OCI-LY1 (cell line): ENCODE data around the gene SERINC5.

Experiments
- EZH2 ChIP-seq: fragments of 200-600 bp; sonication (generic), shearing (Covaris generic); IDR thresholded peaks from 2 replicates; pipeline ENCODE4 v1.8.0; 2017; ENCODE audit warnings: borderline replicate concordance, mixed run types, mild to moderate bottlenecking, antibody characterized with exemption, low read length, moderate library complexity, mixed read lengths
- TF ChIP-seq, protein P1 (sequence below): fragments of 200-600 bp; sonication (generic), shearing (Covaris generic); IDR thresholded peaks from 2 replicates; pipeline ENCODE4 v1.5.1; 2017; ENCODE audit warnings: mild to moderate bottlenecking, antibody characterized with exemption, low read length, moderate library complexity, mixed read lengths

DNA sequence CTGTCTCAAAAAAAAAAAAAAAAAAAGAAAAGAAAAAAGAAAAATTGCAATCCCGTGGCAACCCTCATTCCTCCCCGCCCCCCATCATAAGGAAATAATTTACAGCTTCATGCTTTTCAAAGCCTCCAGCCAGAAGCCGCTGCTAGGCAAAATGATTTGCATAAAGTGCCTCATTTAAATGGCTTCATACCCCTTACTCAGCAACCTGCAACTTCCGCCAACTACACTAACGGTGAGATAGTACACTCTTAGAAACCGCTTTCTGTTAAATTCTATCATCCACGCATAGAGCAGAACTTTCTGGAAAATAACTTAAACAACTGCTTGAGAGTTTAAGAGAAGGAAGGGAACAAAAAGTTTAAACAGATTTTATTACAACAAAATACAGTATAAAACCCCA is 17.8 kb downstream of the SERINC5 start:
- TF ChIP-seq, protein P1, sequence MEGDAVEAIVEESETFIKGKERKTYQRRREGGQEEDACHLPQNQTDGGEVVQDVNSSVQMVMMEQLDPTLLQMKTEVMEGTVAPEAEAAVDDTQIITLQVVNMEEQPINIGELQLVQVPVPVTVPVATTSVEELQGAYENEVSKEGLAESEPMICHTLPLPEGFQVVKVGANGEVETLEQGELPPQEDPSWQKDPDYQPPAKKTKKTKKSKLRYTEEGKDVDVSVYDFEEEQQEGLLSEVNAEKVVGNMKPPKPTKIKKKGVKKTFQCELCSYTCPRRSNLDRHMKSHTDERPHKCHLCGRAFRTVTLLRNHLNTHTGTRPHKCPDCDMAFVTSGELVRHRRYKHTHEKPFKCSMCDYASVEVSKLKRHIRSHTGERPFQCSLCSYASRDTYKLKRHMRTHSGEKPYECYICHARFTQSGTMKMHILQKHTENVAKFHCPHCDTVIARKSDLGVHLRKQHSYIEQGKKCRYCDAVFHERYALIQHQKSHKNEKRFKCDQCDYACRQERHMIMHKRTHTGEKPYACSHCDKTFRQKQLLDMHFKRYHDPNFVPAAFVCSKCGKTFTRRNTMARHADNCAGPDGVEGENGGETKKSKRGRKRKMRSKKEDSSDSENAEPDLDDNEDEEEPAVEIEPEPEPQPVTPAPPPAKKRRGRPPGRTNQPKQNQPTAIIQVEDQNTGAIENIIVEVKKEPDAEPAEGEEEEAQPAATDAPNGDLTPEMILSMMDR, result no peak
- TF ChIP-seq EZH2, result no peak
